Dedifferentiated amniotic fluid mesenchymal stem cell (primary cell): Measurements from ENCODE around the gene GSDME.

Experiments
- DNase-seq: peaks from one replicate; pipeline ENCODE4 v3.0.0-alpha.2; 2016; ENCODE audit errors: extremely low spot score

GSDME gene

GRCh38 chr7:24705461-24705954, 51.8 kb downstream of the GSDME start:
- DNase-seq = no peak

GRCh38 chr7:24704311-24704710, 53.0 kb downstream of the GSDME start:
- no peak for DNase-seq

DNA sequence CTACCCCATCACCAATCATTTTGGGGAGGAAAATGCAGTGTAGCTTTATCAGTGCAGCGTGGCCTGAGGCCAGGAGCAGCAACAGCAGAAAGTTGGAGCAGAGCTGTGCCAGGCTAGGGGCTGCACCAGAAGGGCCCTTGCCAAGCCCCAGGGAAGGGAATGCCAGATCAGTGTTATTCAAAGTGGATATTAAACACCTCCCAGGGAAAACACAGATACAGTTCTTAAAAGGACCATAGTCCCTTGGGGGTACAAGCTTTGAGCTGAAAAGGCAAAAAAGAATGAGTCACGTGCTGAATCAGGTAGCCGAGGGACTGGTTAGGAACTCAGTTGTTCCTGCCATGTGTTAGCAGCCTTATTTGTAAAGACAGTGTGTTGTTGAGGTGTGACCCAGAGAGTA, 54.0 kb downstream of the GSDME start:
- DNase-seq = no peak

DNA sequence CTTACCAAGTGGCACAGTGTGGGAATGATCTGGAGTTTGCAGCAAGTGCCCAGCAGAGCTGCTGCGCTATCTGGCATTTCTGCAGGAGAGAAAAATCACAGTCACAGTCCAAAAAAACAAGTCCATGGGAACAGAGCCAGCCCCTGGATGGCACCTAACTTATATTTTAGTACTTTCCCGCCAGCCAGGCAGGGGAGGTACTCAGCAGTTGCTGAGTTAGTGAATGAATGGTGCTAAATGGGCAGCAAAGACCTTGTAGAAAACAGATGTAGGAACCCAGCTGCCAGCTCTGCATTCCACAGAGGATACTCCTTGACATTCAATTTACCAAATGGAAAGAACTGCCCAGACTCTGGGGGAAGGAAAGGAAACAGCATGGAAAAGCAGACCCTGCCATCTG, 54.5 kb downstream of the GSDME start:
- DNase-seq = no peak

GRCh38 chr7:24701261-24702235, 55.7 kb downstream of the GSDME start:
- DNase-seq = peak; percentile 92

DNA sequence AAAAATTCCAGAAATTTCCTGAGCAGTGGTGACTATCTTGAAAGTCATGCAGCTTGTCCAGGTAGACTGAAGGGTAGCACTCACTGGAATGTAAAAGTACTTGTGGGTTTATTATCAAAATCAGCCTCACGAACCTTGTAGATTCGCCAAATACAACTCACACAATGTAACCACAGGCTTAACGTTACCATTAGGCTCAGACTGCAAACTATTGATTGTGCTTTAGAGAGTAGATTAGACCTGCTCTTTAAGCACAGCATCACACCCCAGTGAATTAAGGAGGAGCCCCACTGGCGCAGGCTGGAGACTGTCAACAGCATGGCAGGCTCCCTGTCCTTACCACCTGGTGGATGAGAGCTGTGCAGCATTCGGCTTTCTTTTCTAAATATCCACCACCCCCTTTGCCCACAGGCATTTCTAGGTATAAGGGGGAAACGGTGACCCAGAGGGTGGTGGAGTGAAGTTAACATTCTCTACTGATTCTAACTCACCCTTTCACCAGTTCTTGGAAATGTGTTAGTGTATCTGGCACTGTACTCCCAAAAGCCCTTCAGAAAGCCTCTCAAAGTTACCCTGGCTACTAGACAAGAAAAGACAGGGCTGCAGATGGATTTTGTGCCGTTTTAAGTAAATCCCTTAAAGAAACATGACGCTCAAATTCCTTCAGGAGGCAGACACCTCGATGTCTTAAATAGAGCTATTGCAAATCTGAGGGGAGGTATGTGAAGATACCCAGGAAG, 56.6 kb downstream of the GSDME start:
- DNase-seq = no peak

- DNase-seq = no peak
Measured at GRCh38 chr7:24698531-24699266, 58.6 kb downstream of the GSDME start.

GRCh38 chr7:24697416-24697815, 59.8 kb downstream of the GSDME start:
- DNase-seq = no peak

GRCh38 chr7:24692592-24692991, 64.7 kb downstream of the GSDME start:
- no peak for DNase-seq

- DNase-seq = no peak
Measured at GRCh38 chr7:24690251-24690650, 67.0 kb downstream of the GSDME start.

DNA sequence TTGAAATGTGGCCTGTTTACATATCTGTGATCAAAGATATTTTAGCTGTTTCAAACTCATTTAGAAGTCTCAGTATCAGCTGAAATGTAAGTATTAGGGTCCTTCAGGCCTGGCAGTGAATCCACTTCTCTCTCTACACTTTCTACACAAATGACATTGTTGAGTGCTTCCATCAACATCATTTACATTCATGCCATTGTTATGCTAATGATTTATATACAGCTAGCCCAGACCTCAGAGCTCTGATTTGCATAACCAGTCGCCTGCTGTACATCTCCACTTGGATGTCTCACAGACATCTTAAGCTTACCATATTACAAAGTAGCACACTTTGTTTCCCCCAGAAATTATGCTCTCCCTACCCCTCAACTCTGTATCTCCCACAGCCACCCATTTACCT, 71.6 kb downstream of the GSDME start:
- no peak for DNase-seq

DNA sequence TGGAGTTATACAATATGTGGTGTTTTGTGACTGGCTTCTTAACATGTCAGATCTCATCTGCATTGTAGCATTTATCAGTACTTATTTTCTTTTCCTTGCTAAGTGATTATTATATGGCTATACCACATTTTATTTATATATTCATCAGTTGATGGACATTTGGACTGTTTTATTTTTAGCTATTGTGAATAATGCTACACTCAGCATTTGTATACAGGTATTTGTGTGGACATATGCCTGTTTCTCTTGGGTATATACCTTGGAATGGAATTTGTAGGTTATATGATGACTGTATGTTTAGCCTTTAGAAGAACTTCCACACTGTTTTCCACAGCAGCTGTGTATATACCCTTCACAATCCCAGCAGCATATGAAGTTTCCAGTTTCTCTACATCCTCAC, 86.5 kb downstream of the GSDME start:
- DNase-seq = no peak

DNA sequence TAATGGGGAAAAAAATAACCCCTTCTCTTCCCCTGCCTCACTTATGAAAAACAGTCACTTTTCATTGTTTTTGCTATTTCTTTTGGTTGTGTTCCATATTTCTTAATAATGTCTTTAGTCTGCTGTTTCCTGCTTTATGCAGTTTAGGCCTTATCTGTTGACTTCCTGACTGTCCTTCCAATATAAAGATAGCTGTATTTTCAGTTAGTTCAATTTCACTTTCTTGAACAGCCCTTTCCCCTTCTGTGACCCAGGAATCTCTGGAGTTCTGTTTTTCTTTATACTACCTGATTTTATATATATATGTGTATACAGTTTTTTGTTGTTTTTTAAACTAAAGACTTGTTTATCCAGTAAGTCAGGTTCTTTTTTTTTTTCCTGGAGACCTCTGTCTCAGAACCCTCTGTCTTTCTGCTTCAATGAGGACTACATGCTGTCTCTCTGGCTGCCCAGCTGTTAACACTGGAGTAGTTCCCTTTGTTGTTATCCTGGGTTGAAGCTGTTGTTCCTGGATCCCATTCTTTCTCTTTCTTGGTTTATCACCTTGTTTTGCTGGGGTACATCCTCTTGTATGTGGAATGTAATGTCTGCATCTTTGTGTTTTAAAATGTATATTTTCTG, 87.2 kb downstream of the GSDME start:
- DNase-seq = no peak

DNA sequence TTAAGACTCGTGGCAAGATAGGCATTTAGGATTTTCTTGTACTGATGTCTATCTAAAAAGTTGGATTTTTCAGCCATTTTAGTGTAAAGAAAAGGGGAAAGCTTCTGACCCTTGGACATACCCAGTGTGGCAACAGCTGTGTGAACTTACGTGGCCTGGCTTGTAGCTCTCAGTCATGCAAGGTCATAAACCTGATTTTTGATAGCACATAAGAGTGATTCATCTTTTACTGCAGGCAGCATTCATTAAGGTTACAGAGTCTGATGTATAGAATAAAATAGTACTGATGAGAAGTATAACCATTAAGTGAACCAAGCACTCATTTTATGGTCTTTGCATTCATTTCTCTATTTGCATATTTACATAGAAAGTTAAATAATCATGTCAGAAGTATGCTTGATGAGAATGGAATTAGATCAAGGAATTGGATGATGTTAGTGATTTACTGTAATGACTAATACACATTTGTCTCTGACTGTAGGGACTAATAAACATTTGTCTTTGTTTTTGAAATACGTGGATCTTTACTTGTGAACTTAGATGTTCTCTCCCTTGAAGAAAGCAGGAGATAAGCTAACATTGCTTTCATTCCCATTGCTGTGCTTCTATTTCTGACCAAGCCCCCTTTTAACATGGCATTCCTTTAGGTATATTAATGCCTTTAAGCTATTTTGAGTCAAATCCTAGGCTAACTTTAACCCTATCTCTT, 88.2 kb downstream of the GSDME start:
- no peak for DNase-seq

DNA sequence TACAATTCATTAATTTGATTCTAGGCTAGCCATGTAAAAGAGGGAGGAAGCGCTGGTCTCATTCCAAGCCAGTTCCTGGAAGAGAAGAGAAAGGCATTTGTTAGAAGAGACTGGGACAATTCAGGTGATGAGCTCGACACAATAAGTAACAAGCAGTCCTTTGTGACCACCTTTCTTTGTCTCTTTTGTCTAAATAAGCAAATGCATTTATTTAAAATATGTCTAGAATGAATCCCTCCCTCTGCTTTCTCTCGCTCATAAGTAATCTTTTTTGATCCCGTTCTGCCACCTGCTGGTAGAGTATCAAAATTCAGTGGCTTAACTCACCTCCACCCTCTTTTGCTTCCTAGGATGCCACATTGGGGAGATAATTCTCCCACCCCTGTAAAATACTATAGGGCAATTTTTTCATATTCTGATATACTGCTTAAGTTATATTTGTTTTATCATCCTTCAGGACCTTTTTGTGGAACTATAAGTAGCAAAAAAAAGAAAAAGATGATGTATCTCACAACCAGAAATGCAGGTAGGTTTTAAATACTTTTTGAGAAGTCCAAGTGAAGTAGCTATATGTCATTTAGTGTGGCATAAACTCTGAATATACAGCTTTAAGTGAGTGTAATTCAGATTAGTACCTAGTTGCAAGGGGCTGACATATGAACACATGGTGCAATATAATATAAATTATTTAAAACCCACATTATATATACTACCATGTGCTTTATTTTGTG, 91.5 kb downstream of the GSDME start:
- DNase-seq = peak; percentile 65

DNA sequence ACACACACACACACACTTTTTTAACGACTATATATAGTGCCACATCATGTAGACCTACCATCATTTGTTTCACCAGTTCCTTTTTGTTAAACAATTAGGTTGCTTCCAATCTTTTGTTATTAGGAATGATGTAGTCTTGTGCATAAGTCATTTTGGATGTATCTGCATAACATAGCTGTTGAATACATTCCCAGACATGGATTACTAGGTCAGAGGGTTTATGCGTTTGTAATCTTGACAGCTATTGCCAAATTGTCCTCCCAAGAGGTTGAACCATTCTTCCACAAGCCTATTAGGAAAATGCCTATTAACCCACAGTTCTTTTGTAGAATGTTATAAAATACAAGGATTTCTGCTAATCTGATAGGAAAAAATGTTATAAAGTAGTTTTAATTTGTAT, 96.7 kb downstream of the GSDME start:
- no peak for DNase-seq

GRCh38 chr7:24659505-24659904, 97.8 kb downstream of the GSDME start:
- DNase-seq = no peak

DNA sequence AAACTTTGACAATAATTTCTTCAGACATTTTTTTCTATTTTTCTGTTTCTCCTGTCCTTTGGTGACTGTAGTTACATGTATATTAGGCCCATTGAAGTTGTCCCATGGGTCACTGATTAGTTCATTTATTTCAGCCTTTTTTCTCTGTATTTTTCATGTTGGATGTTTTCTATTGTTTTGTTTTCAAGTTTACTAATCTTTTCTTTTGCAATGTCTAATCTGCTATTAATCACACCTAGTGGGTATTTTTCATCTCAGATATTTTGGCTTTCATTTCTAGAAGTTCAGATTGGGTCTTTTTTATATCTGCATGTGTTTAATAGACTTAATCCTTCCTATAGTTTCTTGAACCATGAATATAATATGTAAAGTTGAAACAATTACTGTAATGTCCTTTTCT, 99.3 kb downstream of the GSDME start:
- DNase-seq = no peak

DNA sequence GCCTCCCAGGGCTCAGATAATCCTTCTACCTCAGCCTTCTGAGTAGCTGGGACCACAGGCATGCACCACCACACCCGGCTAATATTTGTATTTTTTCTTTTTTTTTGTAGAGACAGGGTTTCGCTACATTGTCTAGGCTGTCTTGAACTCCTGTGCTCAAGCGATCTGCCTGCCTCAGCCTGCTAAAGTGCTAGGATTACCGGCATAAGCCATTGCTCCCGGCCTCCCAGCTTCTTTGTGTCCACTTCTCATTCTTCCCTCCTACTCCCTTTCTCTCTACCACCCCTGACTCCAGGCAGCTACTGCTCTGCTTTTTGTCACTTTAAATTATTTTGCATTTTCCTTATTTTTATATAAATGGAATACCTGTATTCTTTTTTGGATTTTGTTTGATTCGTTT, 100.7 kb downstream of the GSDME start:
- no peak for DNase-seq

DNA sequence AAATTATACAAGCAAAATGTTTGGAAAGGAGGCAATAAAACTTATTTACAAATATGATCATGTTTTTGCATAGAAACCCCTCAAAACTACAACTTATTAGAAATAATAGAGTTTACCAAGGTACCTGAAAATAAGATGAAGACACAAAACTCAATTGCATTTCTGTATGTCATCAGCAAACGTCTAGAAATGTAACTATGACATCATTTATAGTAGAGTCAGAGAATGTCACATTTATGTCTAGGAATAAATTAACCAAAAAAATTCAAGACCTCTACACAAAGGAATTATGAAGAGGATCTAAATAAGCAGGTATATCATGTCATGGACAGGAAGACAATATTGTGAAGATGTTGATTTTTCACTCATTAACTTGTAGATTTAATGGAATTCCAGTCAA, 103.0 kb downstream of the GSDME start:
- DNase-seq = no peak
